Hepatocyte (in vitro differentiated cells): ENCODE data around the gene OR9A2. TPM values are rescaled to one million over a fixed set of nuclear protein-coding genes. Genes with fewer than 3 reads are reported as not detected.

Experiments
- DNase-seq: peaks from one replicate; pipeline ENCODE4 v3.0.0-alpha.2; 2016; ENCODE audit warnings: low spot score
- H2AFZ ChIP-seq: fragments of 200-600 bp; sonication (generic); 2 replicates; pipeline ENCODE4 v1.6.0; 2016; ENCODE audit warnings: antibody characterized with exemption, mild to moderate bottlenecking
- H3K27ac ChIP-seq: fragments of 200-600 bp; sonication (generic); 2 replicates; pipeline ENCODE4 v1.5.1; 2016; ENCODE audit warnings: mild to moderate bottlenecking
- H3K27me3 ChIP-seq: fragments of 200-600 bp; sonication (generic); 2 replicates; pipeline ENCODE4 v1.6.1; 2016
- H3K36me3 ChIP-seq: fragments of 200-600 bp; sonication (generic); replicated peaks from 2 replicates; pipeline ENCODE4 v1.5.1; 2016; ENCODE audit warnings: low read depth; ENCODE audit not compliant: insufficient read depth
- H3K4me1 ChIP-seq: fragments of 200-600 bp; sonication (generic); 2 replicates; pipeline ENCODE4 v1.5.1; 2016; ENCODE audit warnings: mild to moderate bottlenecking, moderate library complexity; ENCODE audit not compliant: insufficient read depth
- H3K4me2 ChIP-seq: fragments of 200-600 bp; sonication (generic); 2 replicates; pipeline ENCODE4 v1.6.0; 2016
- H3K4me3 ChIP-seq: fragments of 200-600 bp; sonication (generic); 2 replicates; pipeline ENCODE4 v1.5.1; 2016; ENCODE audit warnings: mild to moderate bottlenecking
- H3K79me2 ChIP-seq: fragments of 200-600 bp; sonication (generic); 2 replicates; pipeline ENCODE4 v1.6.0; 2017; ENCODE audit warnings: mild to moderate bottlenecking
- H3K9me2 ChIP-seq: fragments of 200-600 bp; sonication (generic); replicated peaks from 2 replicates; pipeline ENCODE4 v1.6.0; 2017; ENCODE audit warnings: mild to moderate bottlenecking; ENCODE audit not compliant: insufficient read depth
- H3K9me3 ChIP-seq: fragments of 200-600 bp; sonication (generic); 2 replicates; pipeline ENCODE4 v1.5.1; 2016; ENCODE audit warnings: low read depth, mild to moderate bottlenecking
- H4K20me1 ChIP-seq: fragments of 200-600 bp; sonication (generic); 2 replicates; pipeline ENCODE4 v1.6.0; 2016; ENCODE audit warnings: mild to moderate bottlenecking; ENCODE audit not compliant: insufficient read depth, poor library complexity, severe bottlenecking
- EZH2 ChIP-seq: fragments of 200-600 bp; sonication (generic); IDR thresholded peaks from 2 replicates; pipeline ENCODE4 v1.6.1; 2016; ENCODE audit warnings: antibody characterized with exemption, mild to moderate bottlenecking, borderline replicate concordance
- EZH2phosphoT487 ChIP-seq: fragments of 200-600 bp; sonication (generic); IDR thresholded peaks from one replicate; pipeline ENCODE4 v1.6.1; 2018; ENCODE audit warnings: antibody characterized with exemption, mild to moderate bottlenecking, low read depth, moderate library complexity; ENCODE audit not compliant: unreplicated experiment, severe bottlenecking
- WGBS: methylation state at CpG from one replicate; pipeline ENCODE4 v1.1.6; 2016; ENCODE audit warnings: low lambda C conversion rate; ENCODE audit errors: missing lambda C conversion rate; 5-methylcytosine and 5-hydroxymethylcytosine counted together
- polyA plus RNA-seq: library from polyadenylated mRNA; unstranded; fragments of >200 nt; fragmentation: Nextera tagmentation; extraction: Ambion mirVana; gene quantifications from 2 replicates; pipeline ENCODE4 v1.2.1, GENCODE V29; 2016
- total RNA-seq: library from RNA; depleted of rRNA; stranded (reverse); fragments of >200 nt; gene quantifications from 2 replicates; pipeline ENCODE4 v1.2.3, GENCODE V29; 2014
- TF ChIP-seq, protein P1 (sequence below): fragments of 200-600 bp; sonication (generic); IDR thresholded peaks from 2 replicates; pipeline ENCODE4 v1.5.1; 2016; ENCODE audit warnings: antibody characterized with exemption, mild to moderate bottlenecking; ENCODE audit not compliant: poor library complexity

Gene OR9A2
- total and polyA plus RNA-seq, 2 experiments from 2014 or later: not detected

DNA sequence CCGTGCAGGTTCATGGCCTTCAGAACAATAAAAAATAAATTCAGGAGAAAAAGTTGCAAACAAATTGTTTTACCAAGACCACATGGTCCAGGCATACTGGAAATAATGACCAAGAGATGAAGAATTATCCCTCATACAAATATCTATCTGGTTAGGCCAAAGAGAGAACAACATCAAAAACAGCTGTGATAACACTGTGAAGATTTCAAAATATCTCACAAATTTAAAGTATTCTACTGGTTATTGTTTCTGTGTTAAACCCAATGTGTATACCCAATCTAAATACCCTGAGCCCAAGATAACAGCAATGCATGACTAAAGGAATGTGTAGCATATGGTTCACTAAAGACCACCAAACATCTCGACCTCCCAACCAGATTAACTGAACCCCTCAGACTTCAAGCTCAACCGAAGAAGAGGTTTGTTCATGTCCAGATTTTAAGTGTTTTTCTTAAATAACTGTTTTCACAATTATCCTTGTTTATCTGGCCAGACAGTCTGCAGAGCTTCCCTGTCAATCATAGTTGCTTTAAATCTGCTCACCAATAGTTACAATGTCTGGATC is 10.9 kb downstream of the OR9A2 start:
- Histone ChIP-seq H3K4me3 (no peak overlapping the region), H4K20me1 (no peaks in the 10 kb centered on the region), H3K9me2 (no peaks in the 10 kb centered on the region), H3K4me1 (peaks cover 22% of the 10 kb centered on the region), H3K79me2 (no peaks in the 10 kb centered on the region), H2AFZ (no peak overlapping the region), H3K27ac (no peak overlapping the region), H3K27me3 (no peaks in the 10 kb centered on the region), H3K36me3 (no peaks in the 10 kb centered on the region), H3K9me3 (no peaks in the 10 kb centered on the region), H3K4me2 (no peak overlapping the region)
- TF ChIP-seq EZH2 (no peak), EZH2phosphoT487 (no peak)
- TF ChIP-seq, protein P1, sequence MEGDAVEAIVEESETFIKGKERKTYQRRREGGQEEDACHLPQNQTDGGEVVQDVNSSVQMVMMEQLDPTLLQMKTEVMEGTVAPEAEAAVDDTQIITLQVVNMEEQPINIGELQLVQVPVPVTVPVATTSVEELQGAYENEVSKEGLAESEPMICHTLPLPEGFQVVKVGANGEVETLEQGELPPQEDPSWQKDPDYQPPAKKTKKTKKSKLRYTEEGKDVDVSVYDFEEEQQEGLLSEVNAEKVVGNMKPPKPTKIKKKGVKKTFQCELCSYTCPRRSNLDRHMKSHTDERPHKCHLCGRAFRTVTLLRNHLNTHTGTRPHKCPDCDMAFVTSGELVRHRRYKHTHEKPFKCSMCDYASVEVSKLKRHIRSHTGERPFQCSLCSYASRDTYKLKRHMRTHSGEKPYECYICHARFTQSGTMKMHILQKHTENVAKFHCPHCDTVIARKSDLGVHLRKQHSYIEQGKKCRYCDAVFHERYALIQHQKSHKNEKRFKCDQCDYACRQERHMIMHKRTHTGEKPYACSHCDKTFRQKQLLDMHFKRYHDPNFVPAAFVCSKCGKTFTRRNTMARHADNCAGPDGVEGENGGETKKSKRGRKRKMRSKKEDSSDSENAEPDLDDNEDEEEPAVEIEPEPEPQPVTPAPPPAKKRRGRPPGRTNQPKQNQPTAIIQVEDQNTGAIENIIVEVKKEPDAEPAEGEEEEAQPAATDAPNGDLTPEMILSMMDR: no peak
- 65% methylated on average over 3 of the region's 3 CpGs for WGBS
- DNase-seq: no peak

DNA sequence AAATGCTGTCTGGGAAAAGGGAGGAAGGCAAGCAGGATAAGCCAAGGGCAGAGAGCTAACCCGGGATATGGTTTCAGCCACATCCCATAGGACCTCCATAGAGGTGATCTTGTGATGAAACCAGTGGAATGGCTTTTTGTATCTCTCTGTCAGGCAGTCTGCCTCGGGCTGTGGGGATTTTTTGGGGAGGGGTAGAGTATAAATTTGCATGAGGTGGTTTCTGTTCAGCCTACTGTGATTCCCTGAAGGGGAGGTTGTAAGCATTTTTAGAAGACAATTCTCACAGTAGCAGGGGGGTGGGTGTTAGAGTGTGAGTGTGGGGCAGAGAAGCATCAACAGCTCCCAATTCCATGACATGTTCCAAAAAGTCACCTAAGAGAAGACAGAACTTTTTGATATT is 11.8 kb downstream of the OR9A2 start:
- Histone ChIP-seq H3K27me3 (no peaks in the 10 kb centered on the region), H3K27ac (no peak overlapping the region), H3K4me1 (peaks cover 22% of the 10 kb centered on the region), H3K4me3 (no peak overlapping the region), H3K79me2 (no peaks in the 10 kb centered on the region), H3K9me2 (no peaks in the 10 kb centered on the region), H3K4me2 (peak overlapping the region; percentile 7), H4K20me1 (no peaks in the 10 kb centered on the region), H2AFZ (no peak overlapping the region), H3K9me3 (no peaks in the 10 kb centered on the region), H3K36me3 (no peaks in the 10 kb centered on the region)
- no peak for TF ChIP-seq EZH2
- no peak for TF ChIP-seq EZH2phosphoT487
- TF ChIP-seq, protein P1: no peak
- 64% methylated on average over 2 of the region's 2 CpGs for WGBS
- no peak for DNase-seq

DNA sequence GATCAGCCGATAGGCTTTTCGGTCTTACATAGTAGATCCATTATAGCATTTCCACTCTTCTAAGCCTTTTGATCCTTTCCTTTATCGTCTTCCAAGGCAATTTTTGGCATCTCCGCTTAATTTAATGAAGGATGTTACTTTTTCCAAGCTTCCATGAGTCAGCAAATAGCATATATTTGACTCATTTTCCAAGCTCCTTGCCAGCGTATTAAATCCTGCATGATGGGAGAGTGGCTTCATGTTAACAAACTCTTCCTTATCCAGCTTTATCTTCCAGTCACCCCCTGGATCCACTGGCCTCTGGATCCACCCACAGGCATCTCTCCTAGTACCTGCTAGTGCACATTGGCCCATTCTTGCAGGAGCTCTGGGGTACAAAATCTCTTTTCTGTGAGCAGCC is 13.0 kb downstream of the OR9A2 start:
- 65% methylated on average over 5 of the region's 5 CpGs for WGBS
- DNase-seq: peak; percentile 58
- Histone ChIP-seq H3K9me2 (no peaks in the 10 kb centered on the region), H3K27me3 (no peaks in the 10 kb centered on the region), H3K4me3 (no peak overlapping the region), H3K4me1 (peaks cover 22% of the 10 kb centered on the region), H4K20me1 (no peaks in the 10 kb centered on the region), H3K27ac (peak overlapping the region; percentile 78), H2AFZ (no peak overlapping the region), H3K4me2 (peak overlapping the region; percentile 0), H3K36me3 (no peaks in the 10 kb centered on the region), H3K79me2 (no peaks in the 10 kb centered on the region), H3K9me3 (no peaks in the 10 kb centered on the region)
- TF ChIP-seq EZH2phosphoT487 (no peak), EZH2 (no peak)
- TF ChIP-seq, protein P1: no peak
